Nephron progenitor cell (in vitro differentiated cells): ENCODE measurements around the gene ARHGAP42.

Experiments
- DNase-seq: peaks from one replicate; pipeline ENCODE4 v3.0.0; 2021
- H3K27ac Mint-ChIP-seq: 2 replicates; pipeline ENCODE4 v1.8.0; 2021; ENCODE audit warnings: mild to moderate bottlenecking, moderate library complexity, mixed read lengths
- H3K27me3 Mint-ChIP-seq: 2 replicates; pipeline ENCODE4 v1.8.0; 2021; ENCODE audit warnings: mild to moderate bottlenecking, low read depth, mixed read lengths; ENCODE audit not compliant: poor library complexity
- H3K36me3 Mint-ChIP-seq: 2 replicates; pipeline ENCODE4 v1.8.0; 2021; ENCODE audit warnings: low read depth, mixed read lengths
- H3K4me1 Mint-ChIP-seq: 2 replicates; pipeline ENCODE4 v1.8.0; 2021; ENCODE audit warnings: mixed read lengths
- H3K4me3 Mint-ChIP-seq: 2 replicates; pipeline ENCODE4 v1.8.0; 2021; ENCODE audit warnings: mild to moderate bottlenecking, moderate library complexity, mixed read lengths
- H3K9me3 Mint-ChIP-seq: 2 replicates; pipeline ENCODE4 v1.8.0; 2021; ENCODE audit warnings: mild to moderate bottlenecking, moderate library complexity, mixed read lengths
- CTCF ChIP-seq: fragments of 200-600 bp; sonication (generic); IDR thresholded peaks from 2 replicates; pipeline ENCODE4 v1.5.0; 2021; ENCODE audit warnings: antibody characterized with exemption

The ARHGAP42 gene

GRCh38 chr11:100981196-100981824 is 294.2 kb downstream of the ARHGAP42 start:
- no peaks in the 10 kb centered on the region for H3K4me1 Mint-ChIP-seq
- no peak for TF ChIP-seq CTCF
- no peaks in the 10 kb centered on the region for H3K27me3 Mint-ChIP-seq
- no peaks in the 10 kb centered on the region for H3K9me3 Mint-ChIP-seq
- H3K27ac Mint-ChIP-seq = peak overlapping the region; percentile 47
- H3K36me3 Mint-ChIP-seq = peaks cover 13% of the 10 kb centered on the region
- no peak overlapping the region for H3K4me3 Mint-ChIP-seq
- no peak for DNase-seq

DNA sequence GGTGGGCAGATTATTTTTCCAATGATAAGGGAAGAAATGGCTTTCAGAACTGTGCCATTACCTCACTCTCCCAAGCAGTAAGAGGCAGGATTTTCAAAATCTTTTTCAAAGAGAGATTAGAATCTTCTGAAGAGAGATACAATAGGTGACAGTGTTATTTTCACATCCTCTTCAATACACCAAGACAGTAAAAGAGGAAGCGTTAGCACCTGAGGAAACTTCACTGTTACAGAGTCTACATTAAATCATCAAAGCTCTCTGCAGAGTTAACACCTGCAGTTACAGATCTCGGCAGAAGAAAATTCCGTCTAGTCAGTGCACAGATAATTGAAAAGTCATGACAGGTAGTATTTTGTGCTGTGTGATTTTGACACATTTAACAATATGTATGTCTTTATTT is 297.6 kb downstream of the ARHGAP42 start:
- no peaks in the 10 kb centered on the region for H3K27me3 Mint-ChIP-seq
- no peak overlapping the region for H3K4me3 Mint-ChIP-seq
- H3K36me3 Mint-ChIP-seq = peaks cover 5% of the 10 kb centered on the region
- no peak for TF ChIP-seq CTCF
- no peak for DNase-seq
- no peaks in the 10 kb centered on the region for H3K4me1 Mint-ChIP-seq
- H3K9me3 Mint-ChIP-seq = no peaks in the 10 kb centered on the region
- no peak overlapping the region for H3K27ac Mint-ChIP-seq

- no peak for TF ChIP-seq CTCF
- H3K27ac Mint-ChIP-seq = no peak overlapping the region
- no peaks in the 10 kb centered on the region for H3K27me3 Mint-ChIP-seq
- no peaks in the 10 kb centered on the region for H3K9me3 Mint-ChIP-seq
- H3K4me3 Mint-ChIP-seq = no peak overlapping the region
- H3K36me3 Mint-ChIP-seq = peaks cover 5% of the 10 kb centered on the region
- H3K4me1 Mint-ChIP-seq = no peaks in the 10 kb centered on the region
- no peak for DNase-seq
These were observed 303.8 kb downstream of the ARHGAP42 start for GRCh38 chr11:100990931-100991330.

DNA sequence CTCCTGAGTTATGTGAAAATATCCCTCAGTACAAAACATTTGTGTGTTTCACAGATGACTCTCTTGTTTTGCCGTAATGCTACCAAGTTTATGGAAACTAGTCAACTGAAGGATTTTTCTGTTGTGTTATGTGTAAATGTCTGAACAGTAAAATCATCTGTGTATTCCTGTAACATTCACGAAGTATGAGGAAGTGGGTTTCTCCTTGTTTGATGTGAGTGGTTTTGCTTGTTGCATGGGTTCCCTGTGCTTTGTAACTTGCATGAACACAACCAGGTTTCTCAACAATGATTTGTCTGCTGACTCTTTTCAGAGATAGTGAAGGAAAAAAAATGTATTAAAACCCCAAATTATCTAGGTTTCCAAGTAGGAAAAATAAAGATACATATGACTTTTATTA is 304.5 kb downstream of the ARHGAP42 start:
- TF ChIP-seq CTCF = no peak
- H3K27me3 Mint-ChIP-seq = no peaks in the 10 kb centered on the region
- no peak overlapping the region for H3K4me3 Mint-ChIP-seq
- peaks cover 5% of the 10 kb centered on the region for H3K36me3 Mint-ChIP-seq
- no peak overlapping the region for H3K27ac Mint-ChIP-seq
- no peaks in the 10 kb centered on the region for H3K4me1 Mint-ChIP-seq
- no peaks in the 10 kb centered on the region for H3K9me3 Mint-ChIP-seq
- no peak for DNase-seq

DNA sequence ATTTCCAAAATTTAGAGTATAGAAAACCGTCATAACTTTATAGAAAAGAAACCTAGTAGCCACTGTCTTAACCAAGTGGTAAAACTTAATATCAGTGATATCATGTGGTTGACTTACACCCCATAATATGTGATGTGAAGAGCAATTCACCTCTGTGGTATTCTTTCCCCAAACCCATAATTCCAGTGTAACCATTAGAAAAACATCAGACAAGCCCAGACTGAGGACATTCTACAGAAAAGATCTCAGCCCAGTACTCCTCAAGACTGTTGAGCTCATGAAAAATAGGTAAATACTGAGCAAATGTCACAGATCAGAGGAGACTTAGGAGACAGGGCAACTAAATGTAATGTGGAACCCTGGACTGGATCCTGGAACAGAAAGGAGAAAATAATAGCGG is 307.9 kb downstream of the ARHGAP42 start:
- no peaks in the 10 kb centered on the region for H3K36me3 Mint-ChIP-seq

More for the DNA sequence above, 307.9 kb downstream of the ARHGAP42 start:
- no peak for DNase-seq
- Mint-ChIP-seq H3K4me3 (no peak overlapping the region), H3K4me1 (no peaks in the 10 kb centered on the region), H3K27me3 (no peaks in the 10 kb centered on the region), H3K27ac (no peak overlapping the region), H3K9me3 (no peaks in the 10 kb centered on the region)
- no peak for TF ChIP-seq CTCF
